ENCODE results near the gene PRDX6. TPM values are rescaled to one million over a fixed set of nuclear protein-coding genes. Genes with fewer than 3 reads are reported as not detected.
"Not testable (repeated sequence)": the region's sequence is repeated elsewhere in the genome, so short reads cannot be mapped to it uniquely, and the experiment has no call there.

The PRDX6 gene
- total RNA-seq, 1 donor from 2014 or later: 518 TPM

DNA sequence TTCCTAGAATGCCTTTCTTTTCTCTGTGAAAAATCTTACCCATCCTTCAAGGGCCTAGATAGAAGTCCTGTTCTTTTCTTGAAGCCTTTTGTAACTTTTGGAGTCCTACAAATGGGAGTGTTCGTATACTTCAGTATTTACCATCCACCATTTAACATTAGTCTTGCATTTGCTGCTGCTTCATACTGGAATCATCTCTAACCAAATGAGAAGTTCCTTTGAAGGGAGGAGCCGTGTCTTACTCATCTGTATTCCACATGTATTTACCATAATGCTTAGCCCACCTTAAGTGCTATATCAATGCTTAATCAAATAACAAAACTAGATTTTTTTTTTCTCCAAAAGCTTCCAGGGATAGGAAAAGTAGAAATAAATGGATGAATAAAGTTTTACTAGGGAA, 7.1 kb downstream of the PRDX6 start:
- intact Hi-C loops (cut with DNase I): no loop called here
- ATAC-seq: no peak
- DNase-seq (ENCODE audit: missing footprints): no peak

GRCh38 chr1:173485401-173485800, 8.3 kb downstream of the PRDX6 start:
- intact Hi-C loops (cut with DNase I): no loop called here
- no peak for DNase-seq (ENCODE audit: missing footprints)
- ATAC-seq: no peak

- intact Hi-C loops (cut with DNase I): no loop called here
- DNase-seq (ENCODE audit: missing footprints): no peak
- no peak for ATAC-seq
These were observed 10.9 kb downstream of the PRDX6 start for GRCh38 chr1:173488001-173488400.

DNA sequence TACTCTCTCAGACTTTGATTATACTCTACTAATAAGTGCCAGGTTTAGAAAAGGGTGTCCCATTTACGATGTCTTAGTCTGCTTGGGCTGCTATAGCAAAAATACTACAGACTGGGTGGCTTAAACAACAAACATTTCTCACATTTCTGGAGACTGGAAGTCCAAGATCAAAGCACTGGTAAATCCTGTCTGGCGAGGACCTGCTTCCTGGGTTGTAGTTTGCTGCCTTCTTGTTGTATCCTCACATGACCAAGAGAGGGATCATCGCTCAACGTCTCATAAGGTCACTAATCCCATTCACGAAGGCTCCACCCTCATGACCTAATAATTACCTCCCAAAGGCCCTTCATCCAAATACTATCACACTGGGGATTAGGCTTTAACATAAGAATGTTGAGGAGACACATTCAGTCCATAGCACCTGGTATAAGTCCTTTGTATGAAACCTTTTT, 12.0 kb downstream of the PRDX6 start:
- DNase-seq (ENCODE audit: missing footprints) (no peak), ATAC-seq (no peak)
- intact Hi-C loops (cut with DNase I): no loop called here

DNA sequence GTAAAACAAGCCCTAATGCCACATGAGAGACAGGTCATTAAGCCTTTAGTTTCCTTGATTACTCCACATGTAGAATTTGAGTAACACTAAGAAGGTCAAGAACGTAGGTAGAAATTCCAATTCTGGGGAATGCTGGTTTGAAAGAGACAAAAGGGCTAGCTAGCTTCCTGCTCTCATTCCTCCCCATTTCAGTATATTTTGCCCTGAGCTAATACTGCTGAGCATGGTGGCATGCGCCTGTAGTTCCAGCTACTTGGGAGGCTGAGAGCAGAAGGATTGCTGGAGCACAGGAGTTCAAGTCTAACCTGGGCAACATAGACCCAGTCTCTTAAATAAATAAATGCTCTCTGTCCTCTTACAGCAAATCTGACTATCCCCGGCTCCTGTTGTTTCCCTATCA, 12.8 kb downstream of the PRDX6 start:
- no peak for ATAC-seq
- intact Hi-C loops (cut with DNase I): no loop called here
- no peak for DNase-seq (ENCODE audit: missing footprints)

DNA sequence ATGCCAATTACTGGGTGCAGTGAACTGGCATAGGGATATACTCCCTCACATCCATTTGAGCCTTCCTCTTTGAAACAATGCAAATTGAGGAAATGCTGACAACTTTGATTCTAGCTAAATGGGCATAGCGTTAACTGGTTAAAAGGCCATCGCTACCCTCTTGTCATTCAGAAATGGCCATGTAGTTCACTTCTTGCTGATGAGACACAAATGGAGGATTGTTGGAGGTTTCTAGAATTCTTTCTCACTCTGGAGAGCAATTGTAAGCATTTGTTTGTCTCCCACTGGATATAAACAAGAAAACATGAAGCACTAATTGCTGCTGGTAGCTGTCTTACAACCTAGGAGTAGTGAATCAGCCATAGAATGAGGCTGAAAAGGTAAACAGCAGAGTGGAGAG, 14.4 kb downstream of the PRDX6 start:
- intact Hi-C loops (cut with DNase I): no loop called here
- ATAC-seq (no peak), DNase-seq (ENCODE audit: missing footprints) (no peak)

- intact Hi-C loops (cut with DNase I); ATAC-seq; DNase-seq (ENCODE audit: missing footprints): not testable (repeated sequence)
These were observed 16.0 kb downstream of the PRDX6 start for GRCh38 chr1:173493125-173493524.

DNA sequence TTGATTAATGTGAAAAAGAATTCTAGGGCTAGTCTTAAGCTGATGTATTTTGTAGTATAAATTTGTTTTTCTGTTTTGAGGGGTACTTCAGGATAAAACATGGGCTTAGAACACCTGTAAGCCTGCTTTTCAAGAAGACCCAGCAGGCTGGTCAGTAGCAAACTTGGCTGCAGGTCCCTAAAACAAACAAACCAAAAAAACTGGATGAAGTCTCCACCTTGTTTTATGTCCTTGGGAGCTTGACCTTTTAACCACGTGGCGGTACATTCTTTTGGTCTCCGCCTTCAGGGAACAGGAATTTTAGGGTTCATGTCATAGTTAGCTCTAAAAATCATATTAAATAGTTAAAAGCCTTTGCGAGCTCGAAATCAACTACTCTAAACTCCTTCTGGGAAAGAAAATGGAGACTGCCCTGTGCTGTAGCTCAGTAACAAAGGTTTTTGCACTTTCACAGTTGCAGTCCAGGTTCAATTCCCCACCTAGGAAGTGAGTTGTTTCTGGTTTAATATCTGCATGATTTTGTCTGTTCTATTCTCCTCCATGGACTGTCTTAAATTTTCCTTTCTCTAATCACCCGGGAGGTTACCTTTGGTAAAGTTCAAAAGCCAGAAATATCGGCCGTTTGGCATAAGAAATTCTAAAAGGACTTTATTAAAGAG, 18.6 kb downstream of the PRDX6 start:
- no peak for DNase-seq (ENCODE audit: missing footprints)
- ATAC-seq: no peak
- intact Hi-C loops (cut with DNase I): no loop called here

- intact Hi-C loops (cut with DNase I): no loop called here
- DNase-seq (ENCODE audit: missing footprints): no peak
- no peak for ATAC-seq
These were observed 19.7 kb downstream of the PRDX6 start for GRCh38 chr1:173496757-173497320.

- ATAC-seq: no peak
- no peak for DNase-seq (ENCODE audit: missing footprints)
- intact Hi-C loops (cut with DNase I): no loop called here
These were observed 22.6 kb downstream of the PRDX6 start for GRCh38 chr1:173499729-173500128.

- no peak for DNase-seq (ENCODE audit: missing footprints)
- ATAC-seq: no peak
- intact Hi-C loops (cut with DNase I): no loop called here
These were observed 25.0 kb downstream of the PRDX6 start for GRCh38 chr1:173502104-173502503.

DNA sequence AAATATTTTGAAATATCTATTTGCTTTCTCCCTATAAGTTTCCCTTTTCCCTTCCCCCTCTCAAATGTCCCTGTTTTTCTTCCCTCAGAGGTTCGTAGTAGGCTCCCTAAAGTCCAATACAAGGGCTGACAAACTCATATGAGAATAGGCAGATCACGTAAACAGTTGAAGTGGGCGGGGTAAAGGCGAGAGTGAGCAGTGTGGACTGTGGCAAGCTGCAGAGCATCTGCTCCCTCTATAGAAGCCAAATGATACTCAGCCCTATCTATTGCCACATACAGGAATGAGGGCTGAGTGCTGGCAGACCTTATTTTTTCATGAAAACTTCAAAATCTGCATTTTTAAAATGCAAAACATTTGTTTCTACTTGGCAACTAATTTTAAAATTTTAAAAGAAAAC, 26.3 kb downstream of the PRDX6 start:
- ATAC-seq (peak; percentile 46), DNase-seq (ENCODE audit: missing footprints) (no peak)
- intact Hi-C loops (cut with DNase I): no loop called here

DNA sequence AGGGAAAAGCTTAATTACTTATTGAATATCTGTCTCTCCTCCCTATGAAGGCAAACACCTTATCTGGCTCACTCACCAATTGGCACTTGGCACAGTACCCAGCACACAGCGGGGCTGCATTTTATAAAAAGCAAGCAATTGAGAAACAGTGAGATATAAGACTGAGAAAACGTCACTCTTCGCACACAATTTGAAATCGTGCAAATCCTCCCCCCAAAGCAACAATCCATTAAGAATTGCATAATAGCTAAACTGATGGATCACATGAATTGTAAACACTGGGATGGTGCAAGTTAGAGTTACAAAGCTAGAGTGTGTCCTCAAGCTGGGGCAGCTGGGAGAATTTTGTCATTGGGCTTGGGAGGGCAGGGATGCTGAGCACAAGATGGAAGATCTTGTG, 27.1 kb downstream of the PRDX6 start:
- ATAC-seq: no peak
- intact Hi-C loops (cut with DNase I): no loop called here
- DNase-seq (ENCODE audit: missing footprints): no peak

- intact Hi-C loops (cut with DNase I): no loop called here
- DNase-seq (ENCODE audit: missing footprints) (no peak), ATAC-seq (no peak)
These were observed 28.3 kb downstream of the PRDX6 start for GRCh38 chr1:173505391-173505790.

DNA sequence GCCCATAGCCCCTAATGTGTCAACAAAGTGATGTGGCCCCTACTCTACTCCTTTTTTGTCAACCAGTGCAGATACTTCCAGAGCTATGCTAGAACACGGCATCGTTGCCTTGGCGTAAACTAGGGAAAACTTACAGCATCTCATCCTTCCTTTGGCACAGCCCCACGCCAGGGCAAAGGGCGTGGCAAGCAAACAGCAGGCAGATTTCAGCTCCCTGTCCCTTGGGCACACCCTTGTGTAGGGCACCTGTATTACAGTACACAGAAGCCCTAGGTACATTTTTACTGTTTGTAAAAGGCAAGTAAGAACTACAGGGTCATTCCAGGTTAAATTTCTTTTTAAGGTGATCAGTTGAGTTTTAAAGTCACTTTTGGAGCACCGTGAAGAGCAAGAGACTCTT, 29.3 kb downstream of the PRDX6 start:
- ATAC-seq (no peak), DNase-seq (ENCODE audit: missing footprints) (no peak)
- intact Hi-C loops (cut with DNase I): no loop called here

DNA sequence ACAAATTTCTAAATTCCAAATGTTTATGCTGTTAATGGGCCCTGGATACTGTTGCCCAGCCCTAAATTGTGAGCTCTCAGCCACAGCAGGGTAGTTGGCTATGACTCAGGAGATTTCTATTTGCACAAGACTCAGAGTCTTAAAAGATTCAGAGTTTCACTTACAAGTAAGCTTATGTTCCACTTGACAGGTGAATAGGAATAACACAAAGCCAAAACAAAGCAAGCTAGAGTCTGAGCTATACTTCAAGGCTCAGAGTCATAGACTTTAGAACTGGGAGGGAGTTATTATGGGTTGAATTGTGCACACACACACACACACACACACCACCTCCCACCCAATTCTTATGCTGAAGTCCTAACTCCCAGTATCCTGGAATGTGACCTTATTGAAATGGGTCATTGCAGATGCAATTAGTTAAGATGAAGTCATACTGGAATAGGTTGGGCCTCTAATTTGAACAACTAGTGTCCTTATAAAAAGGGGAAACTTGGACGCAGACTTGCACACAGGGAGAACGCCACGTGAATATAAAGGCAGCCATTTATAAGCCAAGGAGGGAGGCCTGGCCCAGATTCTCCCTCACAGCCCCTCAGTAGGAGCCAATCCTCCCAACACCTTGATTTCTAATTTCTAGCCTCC, 30.2 kb downstream of the PRDX6 start:
- intact Hi-C loops (cut with DNase I): no loop called here
- ATAC-seq (no peak), DNase-seq (ENCODE audit: missing footprints) (no peak)

GRCh38 chr1:173507847-173508209, 30.7 kb downstream of the PRDX6 start:
- intact Hi-C loops (cut with DNase I): no loop called here
- no peak for ATAC-seq

GRCh38 chr1:173508541-173508940, 31.4 kb downstream of the PRDX6 start:
- DNase-seq (ENCODE audit: missing footprints) (no peak), ATAC-seq (no peak)
- intact Hi-C loops (cut with DNase I): no loop called here

More at GRCh38 chr1:173507847-173508209, 30.7 kb downstream of the PRDX6 start:
- no peak for DNase-seq (ENCODE audit: missing footprints)

GRCh38 chr1:173509797-173510196, 32.7 kb downstream of the PRDX6 start:
- intact Hi-C loops (cut with DNase I): no loop called here
- ATAC-seq: no peak
- no peak for DNase-seq (ENCODE audit: missing footprints)

DNA sequence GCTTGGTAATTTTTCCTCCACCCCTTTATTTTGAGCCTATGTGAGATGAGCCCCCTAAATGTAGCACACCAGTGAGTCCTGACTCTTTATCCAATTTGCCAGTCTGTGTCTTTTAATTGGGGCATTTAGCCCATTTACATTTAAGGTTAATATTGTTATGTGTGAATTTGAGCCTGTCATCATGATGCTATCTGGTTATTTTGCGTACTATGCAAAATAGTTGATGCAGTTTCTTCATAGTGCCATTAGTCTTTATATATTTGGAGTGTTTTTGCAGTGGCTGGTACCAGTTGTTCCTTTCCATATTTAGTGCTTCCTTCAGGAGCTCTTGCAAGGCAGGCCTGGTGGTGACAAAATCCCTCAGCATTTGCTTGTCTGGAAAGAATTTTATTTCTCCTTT, 37.4 kb downstream of the PRDX6 start:
- DNase-seq (ENCODE audit: missing footprints); intact Hi-C loops (cut with DNase I); ATAC-seq: not testable (repeated sequence)
